HG02981 (cell line): ENCODE data around the gene ADD1.

Experiments used
- ATAC-seq: cut with Tn5 transposase; IDR thresholded peaks from one replicate; pipeline ENCODE4 v1.9.1; 2021; ENCODE audit warnings: mild to moderate bottlenecking, moderate library complexity; ENCODE audit not compliant: unreplicated experiment

The ADD1 gene

DNA sequence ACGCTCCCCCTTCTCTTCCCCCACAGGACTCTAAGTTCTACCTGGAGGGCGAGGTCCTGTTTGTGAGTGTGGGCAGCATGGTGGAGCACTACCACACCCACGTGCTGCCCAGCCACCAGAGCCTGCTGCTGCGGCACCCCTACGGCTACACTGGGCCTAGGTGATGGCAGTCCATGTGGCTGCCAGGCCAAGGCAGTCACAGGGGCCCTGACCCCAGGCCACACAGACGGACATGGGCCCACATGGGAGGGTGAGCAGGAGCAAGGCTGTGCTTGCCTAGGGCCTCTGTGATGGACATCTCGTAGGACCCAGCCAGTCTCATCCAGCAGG is 10.0 kb upstream of the ADD1 start:
- ATAC-seq = no peak

DNA sequence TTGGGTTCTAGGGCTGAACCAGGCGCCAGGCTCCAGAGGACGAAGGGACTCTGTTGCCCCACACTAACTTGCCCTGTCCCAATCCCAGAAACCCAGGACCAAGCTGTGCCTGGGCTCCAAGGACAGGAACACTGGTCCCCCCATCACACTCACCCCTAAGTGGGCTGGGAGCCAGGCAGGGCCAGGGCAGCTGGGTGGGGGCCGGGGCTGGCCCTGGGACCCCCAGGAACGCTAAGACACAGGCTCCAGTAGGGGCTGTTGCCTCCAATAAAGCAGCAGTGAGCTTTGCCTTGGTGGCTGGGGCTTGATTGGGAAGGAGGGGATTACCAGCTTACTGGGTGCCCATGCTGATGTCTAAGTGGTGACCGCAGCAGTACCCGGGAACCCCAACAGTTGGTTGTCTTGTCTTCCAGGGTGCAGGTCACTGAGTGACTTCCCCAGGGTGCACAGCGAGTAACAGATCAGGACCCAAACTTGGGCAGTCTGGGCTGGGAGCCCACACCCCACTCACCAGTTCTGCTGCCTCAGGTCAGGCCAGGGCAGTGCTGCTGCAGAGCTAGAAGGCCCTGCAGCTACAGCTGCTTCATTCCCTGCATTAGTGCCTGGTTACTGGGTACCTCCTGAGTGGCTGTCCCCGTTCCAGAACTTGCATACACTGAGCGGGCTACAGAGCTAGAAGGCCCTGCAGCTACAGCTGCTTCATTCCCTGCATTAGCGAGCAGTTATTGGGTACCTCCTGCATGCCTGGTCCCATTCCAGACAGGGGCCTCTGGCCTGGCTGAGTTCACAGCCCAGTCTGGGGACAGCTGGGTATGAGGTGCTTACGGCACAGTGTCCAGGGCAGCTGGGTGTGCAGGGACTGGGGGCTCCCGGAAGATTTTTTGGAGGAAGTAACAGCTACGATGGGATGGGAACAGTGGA is 9.4 kb upstream of the ADD1 start:
- no peak for ATAC-seq

DNA sequence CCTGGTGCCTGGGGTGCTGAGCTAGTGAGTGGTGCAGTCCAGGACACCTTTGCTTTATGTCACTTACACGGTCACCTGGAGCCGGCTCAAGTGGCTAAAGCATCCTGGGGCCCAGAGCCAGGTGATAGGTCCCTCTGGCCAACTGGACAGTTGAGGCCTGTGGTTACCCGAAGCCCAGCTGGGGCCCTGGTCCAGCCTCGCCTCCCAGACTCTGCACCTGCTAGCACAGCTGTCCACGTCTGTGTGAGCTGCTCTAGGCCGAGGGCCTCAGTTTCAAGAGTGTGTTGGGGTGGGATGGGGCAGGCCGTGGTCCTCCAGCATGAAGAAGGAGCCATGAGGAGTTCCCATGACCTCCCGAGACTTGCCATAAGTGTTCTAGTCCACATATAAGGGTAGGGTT is 7.7 kb upstream of the ADD1 start:
- ATAC-seq = no peak

DNA sequence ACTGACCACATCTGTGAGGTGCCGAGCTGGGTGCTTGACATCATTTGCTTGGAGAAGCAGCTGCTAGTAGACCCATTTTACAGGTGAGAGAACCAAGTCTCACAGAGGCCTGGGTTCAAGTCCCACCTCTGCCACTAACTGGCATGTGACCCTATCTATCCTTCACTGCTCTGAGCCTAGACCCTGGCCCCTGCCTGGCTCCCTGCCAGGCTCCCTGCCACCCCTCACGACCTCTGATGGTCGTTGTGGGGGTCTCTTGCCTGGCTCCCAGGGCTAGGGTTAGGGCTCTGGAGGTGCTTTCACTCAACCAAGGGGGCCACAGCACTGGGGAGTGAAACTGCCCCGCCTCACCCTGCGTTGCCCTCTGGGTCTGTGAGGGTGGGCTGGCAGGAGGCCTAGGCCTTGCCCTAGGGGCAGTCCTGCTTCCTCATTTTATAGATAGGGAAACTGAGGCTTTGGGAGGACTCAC is 7.2 kb upstream of the ADD1 start:
- ATAC-seq = no peak

DNA sequence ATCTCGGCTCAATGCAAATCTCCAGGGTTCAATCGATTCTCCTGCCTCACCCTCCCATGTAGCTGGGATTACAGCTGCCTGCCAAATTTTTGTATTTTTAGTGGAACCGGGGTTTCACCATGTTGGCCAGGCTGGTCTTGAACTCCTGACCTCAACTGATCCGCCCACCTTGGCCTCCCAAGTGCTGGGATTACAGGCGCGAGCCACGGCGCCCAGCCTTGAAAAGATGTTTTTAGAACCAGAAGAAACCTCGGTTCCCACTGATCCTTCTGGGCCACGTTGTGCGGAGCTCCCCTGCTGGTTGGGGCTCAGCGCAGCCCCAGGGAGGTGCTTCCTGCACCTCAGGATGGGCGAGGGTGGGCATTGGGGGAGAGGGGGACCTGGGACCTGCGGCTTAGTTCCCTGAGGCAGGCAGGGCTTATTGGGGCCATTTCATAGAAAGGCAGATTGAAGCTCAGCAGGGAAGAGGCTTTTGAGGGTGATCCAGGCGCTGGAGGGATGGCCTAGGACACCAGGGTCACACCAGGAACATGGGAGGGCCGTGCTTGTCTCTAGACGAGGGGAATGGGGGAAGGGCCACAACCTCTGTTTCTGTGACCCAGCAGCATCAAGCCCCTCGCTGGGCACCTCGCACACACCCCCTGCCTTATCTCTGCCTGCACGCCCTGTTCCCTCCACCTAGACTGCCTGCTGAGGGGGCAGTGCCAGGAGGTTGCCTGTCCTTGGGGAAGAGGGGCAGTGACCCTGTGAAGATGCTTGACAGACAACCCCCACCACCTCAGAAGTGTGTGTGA is 6.3 kb upstream of the ADD1 start:
- ATAC-seq = no peak

DNA sequence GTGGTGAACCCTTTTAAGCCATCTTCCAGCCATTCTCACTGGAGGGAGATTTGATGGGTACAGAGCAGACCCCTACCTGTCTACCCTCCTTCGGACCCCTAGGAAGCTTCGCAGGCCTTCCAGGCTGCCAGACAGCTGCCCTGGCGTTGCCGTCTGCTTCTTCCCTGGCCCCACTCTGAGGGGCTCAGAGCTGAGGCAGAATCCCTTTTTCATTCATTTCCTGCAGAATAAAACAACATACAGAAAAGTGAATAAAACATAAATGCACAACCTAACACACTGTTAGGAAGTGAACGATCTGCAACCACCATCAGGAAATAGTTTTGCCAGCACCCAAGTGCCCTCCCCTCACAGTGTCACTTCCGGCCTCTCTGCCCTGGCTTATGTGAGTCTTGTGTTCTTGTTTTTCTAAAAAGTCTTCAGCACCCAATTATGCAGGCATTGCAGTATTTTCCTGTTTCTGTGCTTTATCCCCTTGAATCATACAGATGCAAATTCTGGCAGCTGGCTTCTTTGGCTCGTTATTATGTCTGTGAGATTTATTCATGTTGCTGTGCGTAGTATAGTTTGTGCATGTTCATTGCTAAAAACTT is 5.6 kb upstream of the ADD1 start:
- no peak for ATAC-seq

DNA sequence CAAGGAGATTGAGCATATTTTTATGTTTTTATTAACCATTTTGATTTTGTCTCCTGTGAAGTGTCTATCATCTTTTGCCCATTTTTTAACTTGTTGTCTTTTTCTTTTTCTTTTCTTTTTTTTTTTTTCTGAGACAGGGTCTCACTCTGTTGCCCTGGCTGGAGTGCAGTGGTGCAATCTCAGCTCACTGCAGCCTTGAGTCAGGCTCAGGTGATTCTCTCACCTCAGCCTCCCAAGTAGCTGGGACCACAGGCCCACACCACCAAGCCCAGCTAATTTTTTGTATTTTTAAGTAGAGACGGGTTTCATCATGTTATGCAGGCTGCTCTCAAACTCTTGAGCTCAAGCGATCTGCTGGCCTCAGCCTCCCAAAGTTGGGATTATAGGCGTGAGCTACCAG is 4.6 kb upstream of the ADD1 start:
- ATAC-seq = no peak

DNA sequence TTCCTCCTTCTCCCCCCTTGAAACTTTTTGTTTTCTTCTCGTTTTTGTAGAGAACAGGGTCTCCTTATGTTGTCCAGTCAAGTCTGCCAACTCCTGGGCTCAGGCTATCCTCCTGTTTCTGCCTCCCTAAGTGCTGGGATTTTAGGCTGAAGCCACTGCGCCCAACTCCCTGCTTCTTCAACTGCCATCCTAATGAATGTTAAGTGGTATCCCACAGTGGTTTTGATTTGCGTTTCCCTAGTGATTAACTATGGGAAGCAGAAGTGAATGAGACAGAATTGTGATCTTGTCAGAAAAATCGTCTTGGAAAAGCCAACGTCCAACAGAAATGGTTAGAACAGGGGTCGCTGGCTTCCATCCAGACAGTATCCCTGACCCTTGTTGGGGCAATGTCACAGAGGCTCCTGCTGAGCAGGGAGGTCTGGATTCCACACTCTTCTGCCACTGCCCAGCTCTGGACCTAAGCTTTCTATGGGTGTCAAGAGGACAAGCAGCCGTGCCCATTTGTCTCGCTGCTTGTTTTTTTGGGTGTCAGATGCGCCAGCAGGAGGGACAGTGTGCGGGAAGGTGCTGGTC is 869 bp upstream of the ADD1 start:
- no peak for ATAC-seq

DNA sequence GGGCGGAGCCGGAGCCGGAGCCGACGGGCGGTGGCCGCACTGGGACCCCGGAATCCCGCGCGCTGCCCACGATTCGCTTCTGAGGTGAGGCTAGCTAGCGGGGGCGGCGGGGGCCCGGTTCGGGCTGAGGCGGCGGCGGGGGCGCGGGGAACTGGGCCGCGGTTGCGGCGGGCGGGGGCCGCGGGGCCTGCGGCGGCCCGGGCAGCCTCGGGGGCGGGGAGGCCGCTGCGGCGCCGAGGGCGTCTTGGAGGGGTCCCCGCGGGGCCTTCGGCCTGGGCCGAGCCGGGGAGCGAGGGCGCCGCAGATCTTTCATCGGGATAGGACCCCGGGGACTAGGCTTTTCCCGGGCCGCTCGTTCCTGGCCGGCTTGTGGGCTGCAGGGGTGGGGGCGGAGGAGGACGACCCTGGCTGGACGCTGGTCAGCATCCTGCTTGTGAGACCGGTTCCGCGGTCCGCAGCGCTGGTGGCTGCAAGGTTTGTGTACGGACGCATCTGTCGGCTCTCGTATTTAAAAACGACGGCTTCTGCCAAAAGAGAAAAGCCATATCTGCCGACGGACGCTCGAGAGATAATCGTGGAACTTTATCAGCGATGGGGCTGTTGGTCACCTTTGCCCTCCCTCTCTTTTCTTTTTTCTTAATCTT is 419 bp downstream of the ADD1 start:
- peak; percentile 7 for ATAC-seq

DNA sequence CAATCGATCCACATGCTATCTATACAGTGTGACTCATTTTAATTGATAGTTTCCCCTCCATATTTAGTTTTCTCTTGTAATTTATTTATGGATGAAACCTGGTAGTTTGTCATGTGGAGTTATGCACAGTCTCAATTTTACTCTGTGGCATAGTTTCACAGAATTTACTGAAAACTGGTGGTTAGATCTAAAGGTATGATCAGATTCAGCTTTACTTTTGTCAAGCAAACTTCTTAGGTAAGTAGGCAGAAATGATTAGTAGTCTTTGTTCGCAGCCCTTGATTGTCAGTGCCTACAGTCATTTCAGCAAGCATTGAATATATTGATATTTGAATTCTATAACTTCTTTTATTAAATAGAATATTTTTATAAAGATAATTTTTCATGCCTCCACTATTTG is 2.5 kb downstream of the ADD1 start:
- ATAC-seq = no peak

DNA sequence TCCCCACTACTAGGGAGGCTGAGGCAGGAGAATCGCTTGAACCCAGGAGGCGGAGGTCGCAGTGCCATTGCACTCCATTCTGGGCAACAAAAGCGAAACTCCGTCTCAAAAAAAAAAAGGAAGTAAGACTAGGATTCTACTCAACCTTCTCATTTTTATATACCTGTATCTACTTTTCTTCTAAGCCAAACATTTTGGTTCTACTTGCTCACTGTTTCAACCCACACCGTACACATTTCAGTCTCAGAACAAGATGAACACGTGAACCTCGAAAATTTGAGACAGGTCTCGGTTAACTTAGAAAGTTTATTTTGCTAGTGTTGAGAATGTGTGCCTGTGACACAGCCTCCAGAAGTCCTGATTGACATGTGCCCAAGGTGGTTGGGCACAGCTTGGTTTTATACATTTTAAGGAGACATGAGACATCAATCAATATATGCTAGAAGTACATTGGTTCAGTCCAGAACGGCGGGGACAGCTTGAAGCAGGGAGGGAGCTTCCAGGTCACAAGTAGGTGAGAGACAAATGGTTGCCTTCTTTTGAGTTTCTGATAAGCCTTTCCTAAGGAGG is 3.7 kb downstream of the ADD1 start:
- no peak for ATAC-seq

DNA sequence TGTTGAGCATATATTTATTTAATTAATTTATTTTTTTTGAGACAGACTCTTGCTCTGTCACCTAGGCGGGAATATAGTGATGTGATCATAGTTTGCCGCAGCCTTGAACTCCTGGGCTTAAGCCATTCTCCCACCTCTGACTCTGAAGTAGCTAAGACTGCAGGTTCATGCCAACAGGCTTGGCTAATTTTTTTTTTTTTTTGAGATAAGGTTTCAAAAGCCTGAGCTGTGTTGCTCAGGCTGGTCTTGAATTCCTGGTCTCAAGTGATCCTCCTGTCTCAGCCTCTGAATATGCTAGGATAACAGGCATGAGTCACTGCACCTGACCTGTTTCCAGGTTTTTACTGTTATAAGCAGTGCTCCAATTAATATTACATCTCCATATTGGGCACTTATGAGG is 4.8 kb downstream of the ADD1 start:
- ATAC-seq = no peak

DNA sequence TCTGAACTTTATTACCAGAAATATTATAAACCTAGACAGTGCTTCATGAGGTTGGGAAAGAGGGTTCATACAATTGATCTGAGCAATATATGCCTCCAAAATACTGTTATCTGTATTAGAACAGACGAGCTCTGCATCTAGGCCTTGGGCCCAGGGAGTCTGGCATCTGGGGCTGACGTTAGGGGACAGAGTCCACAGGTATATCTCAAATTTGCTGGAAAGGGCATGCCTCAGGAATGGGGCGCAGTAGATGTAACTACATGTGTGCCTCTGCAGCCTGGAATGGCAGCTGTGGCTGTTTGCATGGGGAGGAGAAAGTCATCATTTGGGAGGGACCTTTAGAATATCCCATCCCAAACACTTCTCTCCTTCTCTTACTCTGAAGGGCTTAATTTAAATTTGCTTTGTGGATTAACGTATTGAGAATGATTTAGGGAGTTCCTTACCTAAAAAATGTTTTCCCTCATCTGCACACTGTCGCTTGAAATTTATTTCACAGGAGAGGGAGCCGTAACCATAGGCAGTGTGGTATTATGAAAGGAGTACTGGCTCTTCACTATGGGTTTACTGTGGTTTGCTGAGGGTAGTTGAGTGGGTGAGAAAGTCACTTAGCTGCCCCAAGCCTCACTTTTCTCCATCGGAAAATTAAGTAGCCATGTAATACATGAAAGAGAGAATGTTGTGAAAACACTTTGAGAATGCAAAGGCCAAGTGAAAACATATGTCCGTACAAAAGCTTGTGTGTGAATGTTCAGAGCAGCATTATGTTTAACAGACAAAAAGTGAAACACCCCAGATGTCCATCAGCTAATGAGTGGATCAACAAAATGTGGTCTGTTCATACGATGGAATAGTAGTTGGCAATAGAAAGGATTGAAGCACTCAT is 5.9 kb downstream of the ADD1 start:
- no peak for ATAC-seq

DNA sequence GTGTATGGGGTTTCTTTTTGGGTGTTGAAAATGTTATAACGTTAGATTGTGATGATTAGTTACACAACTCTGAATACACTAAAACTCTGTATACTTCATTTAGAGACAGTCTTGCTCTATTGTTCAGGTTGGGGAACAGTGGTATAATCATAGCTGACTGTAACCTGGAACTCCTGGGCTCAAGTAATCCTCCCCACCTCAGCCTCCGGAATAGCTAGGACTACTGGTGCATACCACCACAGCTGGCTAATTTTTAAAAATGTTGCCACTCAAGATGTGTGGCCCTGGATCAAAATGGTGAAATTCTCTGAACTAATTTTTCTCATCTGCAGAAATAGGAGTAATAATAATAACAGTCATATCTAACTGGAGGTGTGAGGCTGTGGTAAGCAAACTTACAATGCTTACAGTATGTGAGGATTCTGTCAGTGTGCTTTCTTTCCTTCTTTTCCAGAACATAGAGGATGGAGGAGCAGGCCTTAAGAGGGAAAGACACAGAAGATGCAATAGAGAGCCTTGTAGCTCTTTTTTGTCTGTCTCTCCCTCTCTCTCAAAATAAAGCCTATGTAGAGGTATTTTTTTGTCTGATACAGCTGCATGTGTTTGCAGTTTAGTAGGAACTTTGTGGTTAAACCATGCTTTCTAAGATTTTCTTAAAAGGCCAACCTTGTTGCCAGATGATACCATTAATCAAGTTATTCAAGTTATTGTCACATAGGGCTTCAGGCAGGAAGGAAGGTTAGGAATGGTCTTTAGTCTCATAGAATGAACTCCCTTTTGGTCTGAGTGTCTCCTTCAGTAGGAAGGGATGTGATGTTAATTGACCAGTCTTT is 7.5 kb downstream of the ADD1 start:
- ATAC-seq = no peak

DNA sequence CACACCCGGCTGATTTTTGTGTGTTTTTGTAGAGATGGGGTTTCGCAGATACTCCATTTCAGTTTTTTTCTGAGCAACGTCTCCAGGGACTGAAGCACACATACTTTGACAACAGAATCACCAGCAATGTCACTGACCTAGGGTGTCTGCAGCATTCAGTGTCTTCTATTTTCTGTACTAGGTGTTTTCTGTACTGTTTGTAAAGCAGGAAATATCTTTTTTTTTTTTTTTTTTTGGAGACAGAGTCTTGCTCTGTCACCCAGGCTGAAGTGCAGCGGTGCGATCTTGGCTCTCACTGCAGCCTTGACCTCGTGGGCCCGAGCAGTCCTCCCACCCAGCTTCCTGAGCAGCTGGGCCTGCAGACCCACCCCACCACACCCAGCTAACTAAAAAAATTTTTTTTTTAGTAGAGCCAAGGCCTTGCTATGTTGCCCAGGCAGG is 8.9 kb downstream of the ADD1 start:
- ATAC-seq = peak; percentile 58

DNA sequence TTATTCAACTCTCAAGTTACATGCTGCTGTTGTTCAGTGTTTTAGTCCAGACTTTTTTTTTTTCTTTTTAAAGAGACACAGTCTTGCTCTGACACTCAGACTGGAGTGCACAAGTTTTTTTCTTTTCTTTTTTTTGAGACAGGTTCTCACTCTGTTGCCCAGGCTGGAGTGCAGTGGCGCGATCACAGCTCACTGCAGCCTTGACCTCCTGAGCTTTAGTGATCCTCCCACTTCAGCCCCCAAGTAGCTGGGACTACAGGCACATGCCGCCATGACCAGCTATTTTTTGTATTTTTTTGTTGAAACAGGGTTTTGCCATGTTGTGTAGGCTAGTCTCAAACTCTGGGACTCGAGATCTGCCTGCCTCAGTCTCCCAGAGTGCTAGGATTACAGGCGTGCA is 11.9 kb downstream of the ADD1 start:
- no peak for ATAC-seq

DNA sequence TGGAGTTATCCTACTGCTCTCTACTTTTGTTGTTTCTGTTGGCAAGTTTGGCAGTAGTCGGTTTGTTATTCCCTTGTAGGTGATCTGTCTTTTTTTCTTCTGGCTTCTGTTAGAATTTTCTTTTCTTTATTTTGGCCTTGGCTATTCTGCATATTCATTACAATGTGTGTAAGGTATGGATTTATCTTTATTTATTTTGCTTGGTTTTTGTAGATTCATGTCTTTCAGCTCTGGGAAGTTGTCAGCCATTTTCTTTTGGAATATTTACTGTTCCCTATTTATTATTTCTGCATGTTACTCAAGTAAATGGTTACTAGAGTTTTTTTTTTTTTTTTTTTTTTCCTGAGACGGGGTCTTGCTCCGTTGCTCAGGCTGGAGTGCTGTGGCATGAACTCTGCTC is 12.6 kb downstream of the ADD1 start:
- ATAC-seq = no peak

DNA sequence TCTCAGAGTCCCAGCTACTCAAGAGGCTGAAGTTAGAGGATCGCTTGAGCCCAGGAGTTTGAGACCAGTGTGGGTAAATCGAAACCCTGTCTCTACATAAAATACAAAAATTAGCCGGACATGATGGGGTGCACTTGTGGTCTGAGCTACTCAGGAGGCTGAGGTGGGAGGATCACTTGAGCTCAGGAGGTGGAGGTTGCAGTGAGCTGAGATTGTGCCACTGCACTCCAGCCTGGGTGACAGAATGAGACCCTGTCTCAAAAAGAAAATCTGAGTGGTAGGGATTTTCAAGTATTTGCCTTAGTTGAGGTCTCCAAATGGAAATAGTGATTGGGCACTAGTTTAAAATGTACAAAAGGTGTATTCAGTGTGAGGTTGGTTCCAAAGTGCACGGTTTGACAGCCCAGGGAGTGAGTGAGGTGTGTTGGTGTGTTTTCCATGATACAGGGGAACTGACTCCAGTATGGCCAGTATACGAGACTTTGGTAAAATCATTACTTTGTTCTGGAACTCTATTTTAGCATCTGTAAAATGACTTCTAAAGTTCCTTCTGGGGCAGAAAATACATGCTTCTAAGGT is 13.8 kb downstream of the ADD1 start:
- ATAC-seq = no peak
